Colon (tissue), 2 donors: Measurements from ENCODE around the gene PTPN9.
"Not testable (repeated sequence)": the region's sequence is repeated elsewhere in the genome, so short reads cannot be mapped to it uniquely, and the experiment has no call there.

Experiments used
- FAIRE-seq: peaks from 2 replicates; lab custom pipeline; 2012; peaks lifted over from hg19 to GRCh38; lab: Jason Lieb, UNC
- donor health status: control.
- donor health status: control.

PTPN9 gene

DNA sequence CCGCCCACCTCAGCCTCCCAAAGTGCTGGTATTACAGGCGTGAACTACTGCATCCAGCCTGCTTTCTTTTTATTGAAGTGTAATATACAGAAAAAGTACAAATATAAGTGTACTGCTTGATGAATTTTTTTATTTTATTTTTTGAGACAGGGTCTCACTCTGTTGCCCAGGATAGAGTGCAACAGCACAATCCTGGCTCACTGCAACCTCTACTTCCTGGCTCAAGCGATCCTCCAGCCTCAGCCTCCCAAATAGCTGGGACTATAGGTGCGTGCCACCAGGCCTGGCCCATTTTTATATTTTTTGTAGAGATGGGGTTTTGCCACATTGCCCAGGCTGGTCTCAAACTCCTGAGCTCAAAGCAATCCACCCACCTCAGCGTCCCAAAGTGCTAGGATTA lies 3.8 kb upstream of the PTPN9 start:
- FAIRE-seq, result not testable (repeated sequence)

DNA sequence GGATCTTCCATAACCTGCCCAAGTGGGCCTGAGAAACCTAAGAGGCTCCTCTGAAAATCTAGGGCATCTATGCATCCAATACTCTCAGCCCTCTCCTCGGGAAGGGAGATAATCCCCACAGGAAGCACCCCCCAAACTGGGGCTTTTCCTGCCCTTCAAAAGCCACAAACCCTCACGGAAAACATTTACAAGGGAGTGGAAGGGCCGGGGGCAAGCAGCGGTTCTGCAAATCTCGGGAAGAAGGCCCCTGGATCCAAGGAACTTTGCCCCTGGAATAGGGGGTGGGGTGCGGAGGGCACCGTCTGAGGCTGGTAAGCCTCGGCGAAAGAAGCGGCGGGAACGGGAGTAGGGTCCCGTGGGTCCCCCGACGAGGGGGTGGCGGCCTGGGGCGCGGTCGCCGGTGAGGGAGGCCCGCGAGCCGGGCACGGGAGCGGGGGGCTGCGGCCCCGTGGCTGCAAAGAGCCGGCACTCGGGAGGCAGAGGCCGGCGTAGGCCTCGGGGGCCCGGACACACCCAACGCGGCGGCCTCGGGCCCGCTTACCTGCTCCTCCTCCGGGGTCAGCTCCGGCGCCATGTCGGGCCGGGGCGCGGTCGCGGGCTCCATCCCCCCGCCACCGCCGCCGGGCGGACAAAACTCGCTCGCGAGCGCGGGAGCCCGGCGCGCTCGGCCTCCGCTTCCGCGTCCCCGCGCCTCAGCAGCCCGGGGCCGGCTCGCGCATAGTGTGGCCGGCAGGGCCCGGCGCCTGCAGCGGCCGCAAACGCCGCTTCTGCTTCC lies 755 bp downstream of the PTPN9 start:
- no peak for FAIRE-seq

DNA sequence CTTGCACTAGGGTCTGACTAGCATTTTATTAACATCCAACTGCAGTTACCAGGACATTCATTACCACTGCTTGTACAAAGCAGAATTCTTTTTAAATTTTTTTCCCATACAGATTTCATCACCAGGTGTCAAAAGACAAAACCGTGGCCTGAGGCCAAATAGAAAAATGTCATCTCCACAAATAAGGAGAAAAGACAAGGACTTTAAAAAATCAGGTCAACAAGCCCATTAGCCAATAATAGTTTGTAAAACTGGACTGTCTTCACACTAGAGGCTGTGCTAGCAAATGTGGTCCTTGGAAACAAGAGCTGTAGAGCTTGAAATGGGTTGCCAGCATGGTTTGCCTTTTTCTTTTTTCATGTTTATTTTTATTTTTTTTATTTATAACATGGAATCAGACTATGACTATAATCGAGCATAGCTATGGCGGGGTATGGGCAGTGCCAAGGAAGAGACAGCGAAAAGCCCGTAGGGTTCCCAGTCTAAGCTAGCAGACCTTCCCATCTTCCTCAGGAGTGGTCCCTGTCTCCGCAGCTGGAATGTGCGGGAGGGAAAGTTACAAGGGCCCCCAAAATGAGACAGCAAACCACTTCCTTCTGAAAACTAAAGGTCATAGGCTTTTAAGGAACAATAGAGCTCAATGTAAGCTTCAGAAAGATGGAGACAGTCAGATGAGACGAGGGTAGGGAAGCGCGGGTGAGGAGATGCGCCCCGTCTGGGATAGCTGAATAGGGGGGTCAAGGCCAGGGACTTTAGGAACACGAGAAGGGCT lies 1.5 kb downstream of the PTPN9 start:
- FAIRE-seq, result no peak

DNA sequence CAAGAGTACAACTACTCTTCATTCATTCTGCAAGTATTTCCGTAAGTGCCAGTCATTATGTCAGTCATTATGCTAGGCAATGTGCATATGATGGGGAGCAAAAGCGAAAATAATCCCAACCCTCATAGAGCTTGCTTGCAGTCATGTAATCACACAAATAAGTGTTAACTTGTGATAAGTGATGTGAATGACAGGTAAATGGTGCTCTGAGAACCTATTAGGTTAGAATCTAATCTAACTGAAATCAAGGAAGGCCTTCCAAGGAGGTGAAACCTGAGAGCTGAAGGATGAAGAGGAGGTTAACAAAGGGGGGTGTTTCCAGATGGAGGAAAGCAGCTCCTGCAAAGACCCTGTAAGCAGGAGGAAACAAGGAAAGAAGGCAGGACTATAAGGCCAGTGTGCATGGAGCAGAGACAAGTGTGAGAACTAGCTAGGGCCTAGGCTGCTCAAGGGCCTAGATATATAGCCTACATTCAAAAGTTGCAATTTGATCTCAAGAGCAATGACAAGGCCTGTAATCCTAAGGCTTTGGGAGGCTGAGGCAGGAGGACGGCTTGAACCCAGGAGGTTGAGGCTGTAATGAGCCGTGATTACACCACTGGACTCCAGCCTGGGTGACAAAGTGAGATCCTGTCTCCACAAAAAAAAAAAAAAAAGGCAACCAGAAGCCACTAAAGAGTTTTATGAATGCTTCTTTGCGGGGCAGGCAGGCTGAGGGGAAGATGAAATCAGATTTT lies 5.3 kb downstream of the PTPN9 start:
- FAIRE-seq, result no peak

DNA sequence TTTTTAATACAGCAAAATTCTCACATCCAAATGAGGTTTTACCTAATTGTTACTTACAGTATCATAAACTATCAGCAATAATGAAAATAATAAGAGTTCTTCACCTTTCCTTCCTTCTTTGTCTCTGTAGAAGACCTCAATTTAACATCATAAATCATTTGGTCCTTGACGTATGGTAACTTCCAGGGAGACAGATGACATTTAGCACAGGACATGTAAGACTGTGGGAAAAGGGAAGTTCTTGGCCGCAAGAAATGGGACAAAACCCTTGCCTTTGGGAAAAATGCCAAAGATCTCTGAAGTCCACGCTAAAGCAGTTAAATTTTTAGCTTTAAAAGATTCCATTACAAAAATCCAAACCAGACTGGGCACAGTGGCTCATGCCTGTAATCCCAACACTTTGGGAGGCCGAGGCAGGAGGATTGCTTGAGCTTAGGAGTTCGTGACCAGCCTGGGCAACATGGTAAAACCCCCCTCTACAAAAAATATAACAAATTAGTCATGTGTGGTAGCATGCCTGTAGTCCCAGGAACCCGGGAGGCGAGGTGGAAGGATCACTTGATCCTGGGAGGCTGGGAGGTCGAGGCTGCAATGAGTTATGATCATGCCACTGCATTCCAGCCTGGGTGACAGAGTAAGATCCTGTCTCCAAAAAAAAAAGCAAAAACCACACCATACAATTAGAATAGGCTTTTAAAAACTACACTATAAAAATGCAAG lies 8.8 kb downstream of the PTPN9 start:
- FAIRE-seq, result no peak

DNA sequence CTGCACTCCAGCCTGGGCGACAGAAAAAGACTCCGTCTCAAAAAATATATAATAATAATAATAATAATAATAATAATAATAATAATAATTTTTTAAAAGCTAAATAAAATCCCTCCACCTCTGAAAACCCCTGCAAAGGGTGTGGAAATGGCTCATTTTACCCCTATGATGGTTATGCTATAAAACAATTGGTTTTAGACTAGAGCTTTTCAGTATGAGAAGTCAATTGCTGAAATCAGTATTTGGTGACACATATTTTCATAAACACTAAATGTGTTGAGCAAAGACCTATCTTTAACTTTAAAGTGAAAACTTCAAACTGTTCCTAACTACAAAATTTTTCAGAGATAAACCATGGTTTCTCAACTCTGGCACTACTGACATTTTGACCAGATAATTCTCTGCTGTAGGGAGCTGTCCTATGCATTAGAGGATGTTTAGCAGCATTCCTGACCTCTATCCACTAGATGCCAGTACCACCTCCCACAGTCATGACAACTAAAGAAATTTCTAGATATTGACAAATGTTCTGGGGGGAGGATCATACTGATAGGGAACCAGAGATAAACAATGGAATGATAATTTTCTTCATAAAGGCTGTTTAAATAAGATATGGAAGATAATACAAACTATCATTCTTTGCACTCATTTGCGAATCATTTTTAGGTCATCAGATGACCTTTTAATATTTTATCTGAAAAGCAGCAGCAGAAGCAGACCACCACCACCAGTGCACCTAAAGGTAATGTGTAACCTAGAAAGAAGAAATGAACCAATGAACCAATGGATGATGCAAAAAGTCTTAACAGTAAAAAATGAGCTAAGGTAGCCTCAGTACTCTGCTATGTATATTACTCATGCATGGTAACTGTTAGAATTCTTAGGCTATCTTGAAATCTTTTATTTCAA lies 13.8 kb downstream of the PTPN9 start:
- FAIRE-seq, result no peak

DNA sequence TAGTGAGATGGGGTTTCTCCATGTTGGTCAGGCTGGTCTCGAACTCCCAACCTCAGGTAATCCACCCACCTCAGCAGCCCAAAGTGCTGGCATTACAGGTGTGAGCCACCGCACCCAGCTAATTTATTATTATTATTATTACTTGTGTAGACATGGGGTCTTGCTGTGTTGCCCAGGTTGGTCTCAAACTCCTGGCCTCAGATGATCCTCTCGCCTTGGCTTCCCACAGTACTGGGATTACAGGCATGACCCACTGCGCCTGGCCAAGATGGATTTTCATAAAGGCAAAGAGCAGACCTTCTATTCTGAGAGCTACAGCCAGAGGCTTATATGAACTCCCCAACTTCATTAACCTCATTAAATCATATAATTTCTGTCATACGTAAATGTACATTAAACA lies 17.2 kb downstream of the PTPN9 start:
- no peak for FAIRE-seq

DNA sequence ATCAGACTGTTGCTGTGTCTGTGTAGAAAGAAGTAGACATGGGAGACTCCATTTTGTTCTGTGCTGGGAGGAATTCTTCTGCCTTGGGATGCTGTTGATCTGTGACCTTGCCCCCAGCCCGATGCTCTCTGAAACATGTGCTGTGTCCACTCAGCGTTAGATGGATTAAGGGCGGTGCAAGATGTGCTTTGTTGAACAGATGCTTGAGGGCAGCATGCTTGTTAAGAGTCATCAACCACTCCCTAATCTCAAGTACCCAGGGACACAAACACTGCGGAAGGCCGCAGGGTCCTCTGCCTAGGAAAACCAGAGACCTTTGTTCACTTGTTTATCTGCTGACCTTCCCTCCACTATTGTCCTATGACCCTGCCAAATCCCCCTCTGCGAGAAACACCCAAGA lies 19.8 kb downstream of the PTPN9 start:
- not testable (repeated sequence) for FAIRE-seq

DNA sequence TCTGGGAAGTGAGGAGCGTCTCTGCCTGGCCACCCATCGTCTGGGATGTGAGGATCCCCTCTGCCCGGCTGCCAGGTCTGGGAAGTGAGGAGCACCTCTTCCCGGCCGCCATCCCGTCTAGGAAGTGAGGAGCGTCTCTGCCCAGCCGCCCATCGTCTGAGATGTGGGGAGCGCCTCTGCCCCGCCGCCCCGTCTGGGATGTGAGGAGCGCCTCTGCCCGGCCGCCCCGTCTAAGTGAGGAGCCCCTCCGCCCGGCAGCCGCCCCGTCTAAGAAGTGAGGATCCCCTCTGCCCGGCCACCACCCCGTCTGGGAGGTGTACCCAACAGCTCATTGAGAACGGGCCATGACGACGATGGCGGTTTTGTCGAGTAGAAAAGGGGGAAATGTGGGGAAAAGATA lies 20.2 kb downstream of the PTPN9 start:
- not testable (repeated sequence) for FAIRE-seq

DNA sequence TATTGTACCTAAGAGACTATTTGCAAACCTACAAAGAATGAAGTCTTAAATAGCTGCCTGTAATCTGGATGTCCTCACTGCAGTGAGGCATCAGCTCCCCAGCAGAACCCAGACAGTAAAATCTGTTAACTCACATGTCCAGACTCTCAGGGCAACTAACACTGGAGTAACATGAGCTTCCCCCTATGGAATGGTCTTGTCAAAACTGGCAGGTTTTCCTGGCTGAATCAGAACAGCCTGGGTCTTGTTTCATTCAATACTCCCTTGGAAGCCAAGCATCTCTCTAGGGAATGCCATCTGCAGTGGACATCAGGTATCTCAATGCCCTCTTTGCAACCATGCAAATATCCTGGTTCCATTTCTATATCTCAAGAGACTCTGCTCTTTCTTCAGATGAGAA lies 24.4 kb downstream of the PTPN9 start:
- no peak for FAIRE-seq

DNA sequence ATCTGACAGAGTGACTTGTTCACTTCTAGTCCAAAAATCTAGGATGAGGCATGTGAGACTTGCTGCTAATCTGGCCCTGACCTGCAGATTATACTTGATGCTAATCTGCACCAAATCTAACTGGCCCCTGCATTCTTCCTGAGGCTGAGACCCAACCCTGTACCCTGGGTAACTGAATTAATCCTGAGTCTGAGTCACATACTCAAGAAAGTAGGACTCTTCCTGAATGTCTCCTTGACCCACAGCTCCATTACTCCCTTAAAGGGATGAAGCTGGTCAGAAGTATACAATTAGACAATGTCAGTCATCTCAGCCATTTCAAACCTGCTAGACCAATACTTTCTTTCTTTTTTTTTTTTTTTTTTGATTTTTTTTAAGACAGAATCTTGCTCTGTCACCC lies 25.5 kb downstream of the PTPN9 start:
- FAIRE-seq, result no peak

DNA sequence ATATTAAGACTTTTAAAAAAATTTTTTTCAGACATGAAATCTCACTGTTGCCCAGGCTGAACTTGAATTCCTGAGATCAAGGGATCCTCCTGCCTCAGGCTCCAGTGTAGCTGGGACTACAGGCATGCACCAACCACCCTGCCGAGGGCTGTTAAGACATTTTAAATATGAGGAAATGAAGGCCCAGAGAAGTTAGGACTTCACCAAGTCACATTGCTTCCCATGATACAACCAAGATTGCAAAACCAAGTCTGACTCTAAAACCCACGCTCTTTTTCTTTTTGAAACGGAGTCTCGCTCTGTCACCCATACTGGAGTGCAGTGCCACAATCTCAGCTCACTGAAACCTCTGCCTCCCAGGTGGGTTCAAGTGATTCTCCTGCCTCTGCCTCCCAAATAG lies 28.0 kb downstream of the PTPN9 start:
- FAIRE-seq, result no peak

DNA sequence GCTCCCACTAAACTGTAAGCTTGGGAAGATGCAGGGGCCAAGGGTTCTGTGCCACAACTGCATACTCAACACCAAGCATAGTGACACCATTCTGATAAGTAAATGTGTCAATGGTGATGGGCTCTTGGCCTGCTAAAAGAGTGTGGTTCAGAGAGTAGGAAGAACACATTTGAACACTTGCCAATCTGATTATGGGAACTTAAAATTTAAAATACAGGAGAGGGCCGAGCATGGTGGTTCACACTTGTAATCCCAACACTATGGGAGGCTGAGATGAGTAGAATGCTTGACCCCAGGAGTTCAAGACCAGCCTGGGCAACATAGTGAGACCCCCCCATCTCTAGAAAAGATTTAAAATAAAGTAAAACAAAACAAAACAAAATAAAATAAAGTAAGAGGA lies 34.1 kb downstream of the PTPN9 start:
- FAIRE-seq, result no peak

DNA sequence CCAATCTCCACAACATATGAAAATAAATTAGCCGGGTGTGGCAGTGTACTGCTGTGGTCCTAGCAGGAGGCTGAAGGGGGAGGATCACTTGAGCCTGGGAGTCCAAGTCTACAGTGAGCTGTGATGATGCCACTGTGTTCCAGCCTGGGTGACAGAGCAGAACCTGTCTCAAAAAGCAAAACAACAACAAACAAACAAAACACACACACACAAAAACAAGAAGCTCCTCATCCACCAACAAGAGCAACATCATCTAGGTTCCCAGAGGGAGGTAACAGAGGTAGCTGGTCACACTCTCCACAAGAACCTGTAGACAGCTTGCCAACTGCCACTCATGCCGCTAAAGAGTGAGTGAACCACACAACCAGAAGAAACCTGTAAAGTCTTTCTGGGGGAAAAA lies 34.8 kb downstream of the PTPN9 start:
- FAIRE-seq, result no peak

DNA sequence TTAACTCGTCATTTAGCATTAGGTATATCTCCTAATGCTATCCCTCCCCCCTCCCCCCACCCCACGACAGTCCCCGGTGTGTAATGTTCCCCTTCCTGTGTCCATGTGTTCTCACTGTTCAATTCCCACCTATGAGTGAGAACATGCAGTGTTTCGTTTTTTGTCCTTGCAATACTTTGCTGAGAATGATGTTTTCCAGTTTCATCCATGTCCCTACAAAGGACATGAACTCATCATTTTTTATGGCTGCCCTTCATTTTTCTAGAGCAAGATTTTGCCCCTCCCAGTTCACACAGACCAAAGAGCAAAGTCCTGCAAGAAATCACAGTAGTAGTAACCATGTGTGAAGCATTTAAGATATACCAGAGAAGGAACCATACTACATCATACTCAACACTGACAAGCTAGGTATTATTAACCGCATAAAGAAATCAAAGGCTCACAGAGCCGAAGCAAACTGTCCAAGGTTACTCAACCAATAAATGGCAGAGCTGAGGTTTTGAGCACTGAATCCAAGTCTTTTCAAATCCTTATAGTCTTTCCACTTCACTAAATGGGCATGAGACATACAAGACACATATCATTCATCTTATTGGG lies 36.1 kb downstream of the PTPN9 start:
- FAIRE-seq, result not testable (repeated sequence)

DNA sequence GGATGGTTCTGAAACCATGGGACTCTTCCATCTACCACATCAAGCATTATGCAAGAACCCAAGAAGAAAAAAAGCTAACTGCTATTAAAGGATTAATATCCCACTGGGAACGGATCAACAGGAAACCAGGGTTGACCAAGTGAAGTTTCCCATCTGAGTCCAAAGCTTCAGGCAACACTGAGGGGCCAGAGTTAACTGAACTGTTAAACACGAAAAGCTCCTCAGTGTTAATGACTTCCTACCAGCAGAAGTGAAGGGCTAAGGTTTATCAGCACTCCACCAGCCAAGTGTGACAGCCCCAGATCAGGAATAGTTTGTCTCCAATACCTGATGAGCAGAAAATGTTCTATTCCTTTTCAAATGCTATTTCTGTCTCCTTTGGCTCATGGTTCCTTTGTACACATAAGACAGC lies 36.7 kb downstream of the PTPN9 start:
- FAIRE-seq, result no peak

DNA sequence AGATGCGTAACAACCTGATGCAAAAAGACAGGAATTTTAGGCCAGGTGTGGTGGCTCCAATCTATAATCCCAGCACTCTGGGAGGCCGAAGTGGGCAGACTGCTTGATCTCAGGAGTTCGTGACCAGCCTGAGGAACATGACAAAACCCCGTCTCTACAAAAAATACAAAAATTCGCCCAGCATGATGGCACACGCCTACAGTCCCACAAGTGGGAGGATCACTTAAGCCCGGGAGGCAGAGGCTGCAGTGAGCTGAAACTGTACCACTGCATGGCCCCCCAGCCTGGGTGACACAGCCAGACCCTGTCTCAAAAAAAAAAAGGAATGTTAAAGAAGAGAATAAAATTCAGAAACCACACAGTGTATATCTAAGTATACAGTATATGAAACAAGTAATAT lies 40.7 kb downstream of the PTPN9 start:
- FAIRE-seq, result no peak

DNA sequence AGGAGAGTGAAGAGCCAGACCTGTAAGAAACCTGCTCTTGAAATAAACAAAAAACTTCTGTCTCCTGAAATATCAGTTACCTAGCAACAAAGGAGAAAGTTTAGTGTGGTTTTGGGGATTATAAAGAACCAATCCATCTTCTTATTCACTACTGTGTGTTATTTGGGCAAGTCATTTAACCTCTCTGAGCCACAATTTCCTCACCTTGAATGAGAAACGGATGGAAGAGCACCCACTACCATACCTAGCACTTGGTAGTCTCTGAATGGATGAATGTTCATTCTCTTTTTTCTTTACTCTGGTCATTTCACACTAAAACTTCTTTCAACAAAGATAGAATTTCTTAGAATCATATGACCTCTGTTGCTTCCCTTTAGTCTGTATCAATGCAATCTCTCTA lies 45.2 kb downstream of the PTPN9 start:
- no peak for FAIRE-seq

DNA sequence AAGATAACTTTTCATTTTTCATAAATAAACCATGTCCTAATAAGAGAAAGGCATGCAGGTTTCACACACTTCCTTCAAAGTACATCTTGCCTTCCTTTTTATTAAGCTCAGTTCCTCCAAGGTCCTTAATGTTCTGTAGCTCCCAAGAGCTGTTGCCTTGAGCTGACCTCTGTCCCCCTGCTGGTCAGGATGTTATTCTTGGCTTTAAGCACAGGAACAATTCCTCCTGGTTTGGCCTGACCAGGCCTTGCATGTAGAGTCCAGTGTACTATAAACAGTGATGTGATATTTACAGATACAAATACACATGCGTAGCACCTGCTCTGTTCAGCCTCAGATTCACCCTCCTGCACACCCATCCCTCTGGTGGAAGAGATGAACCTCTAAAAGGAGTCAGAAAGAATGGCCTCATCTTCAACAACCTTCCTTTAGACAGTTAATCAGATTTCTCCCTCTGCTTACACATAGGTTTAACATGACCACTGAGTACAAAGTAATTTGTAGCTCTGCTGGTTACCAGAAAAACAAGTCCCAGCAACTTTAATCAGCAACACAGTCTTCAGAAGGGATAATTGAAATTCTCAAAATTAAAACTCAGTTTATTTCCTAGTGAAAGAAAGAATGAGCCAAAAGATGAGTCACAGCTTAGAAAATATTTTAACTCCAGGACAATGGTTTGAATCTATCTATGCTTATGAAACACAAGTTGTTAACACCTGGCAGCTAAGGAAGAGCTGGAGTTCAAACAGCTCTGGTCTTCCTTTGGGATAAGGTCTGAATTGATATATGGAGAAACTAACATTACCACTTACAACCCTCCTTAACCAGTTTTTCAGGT lies 46.5 kb downstream of the PTPN9 start:
- FAIRE-seq, result no peak

DNA sequence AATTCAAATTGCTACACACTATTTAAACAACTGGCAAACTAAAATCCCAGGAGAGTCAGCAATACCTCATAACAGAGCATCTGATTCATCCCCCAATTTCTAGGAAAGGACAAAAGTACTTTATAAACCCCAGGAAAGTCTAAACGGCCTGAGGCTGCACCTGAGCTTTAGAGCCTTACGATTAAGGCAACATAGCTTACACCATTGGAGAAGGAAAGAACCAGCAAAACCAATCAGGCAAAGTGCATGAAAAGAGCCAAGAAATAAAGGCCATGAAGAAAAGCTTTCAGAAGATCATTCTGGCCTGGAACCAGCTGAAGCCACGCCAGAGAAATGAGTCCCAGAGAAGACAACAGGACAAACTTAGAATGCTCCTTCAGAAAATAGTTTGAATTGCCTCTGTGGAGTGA lies 48.1 kb downstream of the PTPN9 start:
- FAIRE-seq, result no peak
